ENCODE results near the gene ETV7.

DNA sequence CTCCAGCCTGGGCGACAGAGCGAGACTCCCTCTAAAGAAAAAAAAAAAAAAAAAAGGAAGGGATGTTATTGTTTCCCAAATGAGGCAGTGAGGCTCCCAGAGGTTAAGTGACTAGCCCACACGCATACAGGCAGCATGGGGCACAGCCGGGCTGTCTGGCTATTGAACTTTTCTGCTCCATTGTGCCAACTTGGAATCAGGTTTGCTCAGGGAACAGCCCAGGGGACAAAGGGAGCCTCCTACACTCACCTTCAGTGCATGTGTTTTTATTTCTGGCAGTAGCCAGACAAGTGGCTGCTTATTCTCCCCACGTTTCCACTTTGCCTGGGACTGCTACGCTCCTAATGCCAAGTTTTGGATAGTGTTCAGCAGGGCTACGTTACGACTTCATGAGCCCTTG is 10.7 kb downstream of the ETV7 start:
- TF ChIP-seq, protein P1, sequence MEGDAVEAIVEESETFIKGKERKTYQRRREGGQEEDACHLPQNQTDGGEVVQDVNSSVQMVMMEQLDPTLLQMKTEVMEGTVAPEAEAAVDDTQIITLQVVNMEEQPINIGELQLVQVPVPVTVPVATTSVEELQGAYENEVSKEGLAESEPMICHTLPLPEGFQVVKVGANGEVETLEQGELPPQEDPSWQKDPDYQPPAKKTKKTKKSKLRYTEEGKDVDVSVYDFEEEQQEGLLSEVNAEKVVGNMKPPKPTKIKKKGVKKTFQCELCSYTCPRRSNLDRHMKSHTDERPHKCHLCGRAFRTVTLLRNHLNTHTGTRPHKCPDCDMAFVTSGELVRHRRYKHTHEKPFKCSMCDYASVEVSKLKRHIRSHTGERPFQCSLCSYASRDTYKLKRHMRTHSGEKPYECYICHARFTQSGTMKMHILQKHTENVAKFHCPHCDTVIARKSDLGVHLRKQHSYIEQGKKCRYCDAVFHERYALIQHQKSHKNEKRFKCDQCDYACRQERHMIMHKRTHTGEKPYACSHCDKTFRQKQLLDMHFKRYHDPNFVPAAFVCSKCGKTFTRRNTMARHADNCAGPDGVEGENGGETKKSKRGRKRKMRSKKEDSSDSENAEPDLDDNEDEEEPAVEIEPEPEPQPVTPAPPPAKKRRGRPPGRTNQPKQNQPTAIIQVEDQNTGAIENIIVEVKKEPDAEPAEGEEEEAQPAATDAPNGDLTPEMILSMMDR (conservative IDR thresholded peaks at IDR 0.05; ENCODE audit: low read depth, low read length), result no peak
- TF ChIP-seq EZH2 (IDR thresholded peaks at IDR 0.05; ENCODE audit: borderline replicate concordance, low read depth, low read length, poor library complexity, severe bottlenecking), result no peak

All from A673 (cell line).